NCI-H1436 treated with DMSO at 0.1 percent for 48 hours (cell line): ENCODE measurements around the gene MUC13.
"Not testable (repeated sequence)": the region's sequence is repeated elsewhere in the genome, so short reads cannot be mapped to it uniquely, and the experiment has no call there.

Source experiments
- DNase-seq: peaks from one replicate; lab custom pipeline; 2025; lab: John Stamatoyannopoulos, UW

The MUC13 gene, protein sequence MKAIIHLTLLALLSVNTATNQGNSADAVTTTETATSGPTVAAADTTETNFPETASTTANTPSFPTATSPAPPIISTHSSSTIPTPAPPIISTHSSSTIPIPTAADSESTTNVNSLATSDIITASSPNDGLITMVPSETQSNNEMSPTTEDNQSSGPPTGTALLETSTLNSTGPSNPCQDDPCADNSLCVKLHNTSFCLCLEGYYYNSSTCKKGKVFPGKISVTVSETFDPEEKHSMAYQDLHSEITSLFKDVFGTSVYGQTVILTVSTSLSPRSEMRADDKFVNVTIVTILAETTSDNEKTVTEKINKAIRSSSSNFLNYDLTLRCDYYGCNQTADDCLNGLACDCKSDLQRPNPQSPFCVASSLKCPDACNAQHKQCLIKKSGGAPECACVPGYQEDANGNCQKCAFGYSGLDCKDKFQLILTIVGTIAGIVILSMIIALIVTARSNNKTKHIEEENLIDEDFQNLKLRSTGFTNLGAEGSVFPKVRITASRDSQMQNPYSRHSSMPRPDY

DNA sequence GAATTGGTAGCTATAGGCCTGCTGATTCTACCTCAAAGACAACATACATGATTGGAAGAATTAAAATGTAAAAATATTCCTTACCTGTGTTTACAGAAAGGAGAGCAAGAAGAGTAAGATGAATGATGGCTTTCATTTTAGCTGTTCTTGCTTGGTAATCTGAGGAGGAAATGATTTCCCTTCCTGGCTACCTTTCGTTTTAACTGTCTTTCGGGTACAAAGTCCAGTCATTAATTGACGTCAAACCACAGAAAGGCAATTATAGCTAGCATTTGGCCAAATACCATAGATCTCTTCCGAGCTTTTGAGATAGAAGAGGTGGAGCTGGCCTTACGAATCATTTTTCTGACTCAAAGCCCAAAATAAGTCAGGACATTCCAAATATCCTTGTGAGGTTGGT lies at the start of gene MUC13:
MUC13 (minus strand) TSS at position 175 of the 400 bp plus-strand sequence; CDS start at position 136, 39 bp downstream.
- no peak for DNase-seq

DNA sequence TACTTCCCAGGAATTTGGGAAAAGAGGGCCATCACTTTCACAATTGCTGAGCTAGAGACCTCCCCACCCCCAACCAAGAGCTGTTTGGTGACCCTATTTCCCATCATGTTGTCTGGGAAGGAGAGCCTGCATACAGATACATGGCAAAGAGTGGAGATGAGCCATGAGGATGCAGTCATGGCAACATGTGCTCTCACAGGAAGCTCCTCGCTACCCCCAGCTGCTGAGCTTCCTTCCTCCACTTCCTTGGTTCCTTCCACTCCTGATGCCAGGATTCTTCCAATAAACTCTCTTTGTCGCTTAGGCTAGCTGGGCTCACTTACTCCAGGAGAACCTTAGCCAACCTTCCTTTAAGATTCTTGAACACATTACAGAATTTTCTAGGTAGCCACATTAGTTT lies 48.3 kb upstream of the MUC13 start:
- DNase-seq: no peak

DNA sequence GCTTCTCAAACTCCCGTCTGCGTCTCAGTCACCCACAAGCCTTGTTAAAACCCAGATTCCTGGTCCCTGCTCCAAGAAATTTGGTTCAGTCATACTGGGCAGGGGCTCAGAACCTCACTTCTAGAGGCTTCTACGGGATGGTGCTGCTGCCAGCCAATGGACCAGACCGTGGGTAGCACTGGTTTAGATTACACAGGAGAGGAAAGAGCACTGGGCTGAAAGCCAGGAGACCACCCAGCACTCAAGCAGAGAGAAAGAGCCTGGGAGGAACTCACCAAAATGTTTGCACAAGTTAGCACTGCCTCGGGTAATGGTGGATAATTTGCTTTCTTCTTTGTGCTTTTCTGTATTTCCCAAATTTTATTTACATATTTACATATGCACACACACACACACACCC lies 46.9 kb upstream of the MUC13 start:
- no peak for DNase-seq

- DNase-seq: no peak
These were observed 44.1 kb upstream of the MUC13 start for GRCh38 chr3:124978627-124979026.

DNA sequence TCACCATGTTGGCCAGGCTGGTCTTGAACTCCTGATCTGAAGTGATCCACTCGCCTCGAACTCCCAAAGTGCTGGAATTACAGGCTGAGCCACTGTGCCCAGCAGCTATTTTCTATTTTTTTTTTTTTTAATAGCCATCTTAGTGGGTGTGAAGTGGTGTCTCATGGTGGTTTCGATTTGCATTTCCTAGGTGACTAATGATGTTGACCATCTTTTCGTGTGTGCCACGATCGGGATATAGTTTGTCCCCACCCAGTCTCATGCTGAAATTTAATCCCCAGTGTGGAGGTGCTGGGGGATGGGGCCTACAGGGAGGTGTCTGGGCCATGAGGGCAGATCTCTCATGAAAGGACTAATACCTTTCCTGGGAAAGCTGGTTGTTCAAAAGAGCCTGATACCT lies 41.8 kb upstream of the MUC13 start:
- DNase-seq: no peak

- no peak for DNase-seq
These were observed 40.1 kb upstream of the MUC13 start for GRCh38 chr3:124974691-124975090.

DNA sequence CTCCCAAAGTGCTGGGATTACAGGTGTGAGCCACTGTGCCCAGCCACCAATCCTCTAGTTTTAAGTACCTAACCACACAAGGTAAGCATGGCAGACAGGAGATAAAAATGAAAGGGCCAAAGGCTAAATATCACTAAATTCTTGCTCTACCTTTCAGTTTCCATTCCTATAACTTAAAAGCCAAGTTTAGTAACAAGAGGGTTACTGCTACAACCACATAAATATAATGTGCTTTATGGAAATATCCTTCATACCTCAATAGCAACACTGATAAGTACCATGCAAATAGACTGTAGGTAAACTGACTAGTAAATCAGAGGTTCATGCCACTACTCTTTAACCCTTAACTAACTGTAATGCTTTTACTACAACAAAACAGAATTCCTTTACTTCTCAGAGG lies 38.7 kb upstream of the MUC13 start:
- no peak for DNase-seq

- no peak for DNase-seq
These were observed 37.9 kb upstream of the MUC13 start for GRCh38 chr3:124972457-124972856.

DNA sequence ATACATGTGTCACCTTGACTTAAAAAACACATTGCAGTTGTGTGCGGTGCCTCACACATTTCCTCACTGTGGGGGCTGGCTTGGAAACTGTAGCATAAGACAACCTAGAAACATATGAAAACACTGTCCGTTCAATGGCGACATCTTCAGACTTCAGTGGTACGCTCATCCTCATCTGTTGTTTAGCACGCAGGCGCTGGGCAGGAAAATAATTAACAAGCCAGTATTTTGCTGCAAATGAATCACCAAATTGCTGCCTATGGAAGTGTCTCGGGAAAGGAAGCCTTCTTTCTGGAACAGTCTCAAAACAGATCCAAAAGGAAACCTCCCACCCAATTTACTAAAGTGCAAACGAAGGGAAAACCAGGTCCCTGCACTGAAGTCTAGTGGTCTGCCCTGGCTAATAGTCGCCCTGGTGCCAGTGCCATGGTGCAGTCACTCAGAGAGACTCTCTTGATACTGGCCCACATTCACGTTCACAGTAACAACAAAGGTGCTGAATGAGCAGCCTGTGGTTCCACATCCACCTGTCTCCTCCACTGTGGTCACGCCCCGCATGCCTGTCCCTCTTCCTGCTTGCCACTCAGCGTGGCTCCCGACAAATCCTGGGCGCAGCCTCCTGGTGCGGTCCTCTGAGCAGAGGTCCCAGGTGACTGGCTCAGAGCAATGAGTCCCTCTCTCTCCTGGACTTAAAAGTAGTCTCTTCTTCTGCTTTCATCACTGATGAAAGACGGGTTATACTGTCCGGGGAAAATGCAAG lies 35.6 kb upstream of the MUC13 start:
- DNase-seq: no peak

DNA sequence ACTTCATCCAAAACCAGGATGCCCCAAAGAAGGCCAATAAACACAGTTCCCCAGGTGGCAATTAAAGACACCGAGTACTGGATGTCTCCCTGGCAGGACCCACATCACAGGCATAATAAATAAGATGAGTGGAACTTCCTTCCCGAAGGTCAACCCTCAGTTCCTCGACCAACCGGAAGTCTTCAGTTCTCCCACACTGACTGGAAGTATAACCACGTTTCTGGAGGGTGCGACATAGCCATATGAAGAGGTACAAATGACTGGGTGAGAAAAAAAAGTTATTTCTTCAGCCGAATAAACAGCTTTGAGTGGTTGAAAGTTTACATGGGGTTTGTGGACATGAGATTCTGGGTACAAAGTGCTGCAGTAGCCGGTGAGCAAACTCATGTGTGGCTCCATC lies 34.6 kb upstream of the MUC13 start:
- no peak for DNase-seq

GRCh38 chr3:124967964-124968363 lies 33.4 kb upstream of the MUC13 start:
- no peak for DNase-seq

- no peak for DNase-seq
These were observed 32.2 kb upstream of the MUC13 start for GRCh38 chr3:124966521-124967445.

GRCh38 chr3:124965413-124965812 lies 30.9 kb upstream of the MUC13 start:
- no peak for DNase-seq

DNA sequence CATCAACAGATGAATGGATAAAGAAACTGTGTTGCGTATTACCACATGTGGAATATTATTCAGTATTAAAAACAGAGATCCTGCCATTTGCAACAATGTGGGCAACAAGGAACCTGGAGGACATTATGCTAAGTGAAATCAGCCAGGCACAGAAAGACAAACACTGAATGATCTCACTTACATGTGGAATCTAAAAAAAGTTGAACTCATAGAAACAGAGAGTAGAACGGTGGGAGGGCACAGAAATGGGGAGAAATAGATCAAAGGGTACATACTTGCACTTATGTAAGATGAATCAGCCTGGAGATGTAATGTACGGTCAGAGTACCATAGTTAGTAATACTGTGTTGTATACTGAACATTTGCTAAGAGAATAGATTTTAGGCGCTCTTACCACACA lies 29.8 kb upstream of the MUC13 start:
- no peak for DNase-seq

DNA sequence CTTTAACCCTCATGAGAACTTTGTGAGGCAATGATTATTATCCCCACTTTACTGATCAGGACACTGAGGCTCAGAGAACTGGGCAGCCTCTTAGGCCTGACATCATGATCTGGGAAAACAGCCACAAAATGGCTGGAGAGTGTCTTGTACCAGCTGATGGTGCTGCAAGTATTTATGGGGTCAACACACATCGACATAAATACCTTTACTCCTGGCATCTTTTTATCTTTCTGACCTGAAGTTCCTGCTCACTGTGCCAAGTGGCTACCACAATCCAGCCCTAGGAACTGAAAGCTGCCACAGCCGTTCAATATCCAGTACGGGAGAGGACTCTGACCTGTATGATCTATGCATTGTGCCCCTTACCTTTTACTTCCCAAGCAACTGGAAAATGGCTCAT lies 29.2 kb upstream of the MUC13 start:
- no peak for DNase-seq

GRCh38 chr3:124962403-124962940 lies 27.9 kb upstream of the MUC13 start:
- DNase-seq: no peak

- no peak for DNase-seq
These were observed 26.1 kb upstream of the MUC13 start for GRCh38 chr3:124960698-124961097.

DNA sequence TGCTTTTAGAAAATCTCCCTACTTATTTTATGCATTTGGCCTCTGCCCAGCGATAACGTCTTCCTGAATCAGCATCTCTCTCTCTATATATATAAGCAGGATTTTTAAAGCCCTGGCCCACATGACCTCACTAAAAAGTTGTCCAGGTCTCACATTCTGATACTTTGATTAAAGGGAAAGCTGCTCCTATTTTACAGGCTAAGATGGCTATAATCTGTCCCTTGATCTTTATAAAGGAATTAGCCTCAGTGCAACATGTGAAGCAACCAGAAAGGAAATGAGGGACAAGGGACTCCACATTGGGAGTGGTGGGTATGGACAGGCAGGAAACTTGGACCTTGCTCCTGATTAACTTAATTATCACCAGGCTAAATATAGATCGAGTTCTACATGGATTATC lies 25.6 kb upstream of the MUC13 start:
- no peak for DNase-seq

DNA sequence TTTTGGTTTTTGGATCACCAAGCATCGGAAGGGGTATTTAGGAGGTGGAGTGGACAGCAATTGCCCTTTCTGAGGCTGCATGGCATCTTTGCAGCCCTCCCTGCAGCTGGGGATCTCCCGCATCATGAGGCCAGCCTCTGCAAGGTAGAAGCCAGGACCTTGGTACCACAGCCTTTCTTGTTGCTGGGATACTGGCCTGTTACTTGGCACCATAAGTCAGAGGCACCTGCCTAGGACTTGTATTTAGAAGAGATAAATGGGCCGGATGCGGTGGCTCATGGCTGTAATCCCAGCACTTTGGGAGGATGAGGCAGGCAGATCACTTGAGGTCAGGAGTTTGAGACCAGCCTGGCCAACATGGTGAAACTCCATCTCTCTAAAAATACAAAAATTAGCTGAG lies 23.4 kb upstream of the MUC13 start:
- not testable (repeated sequence) for DNase-seq

DNA sequence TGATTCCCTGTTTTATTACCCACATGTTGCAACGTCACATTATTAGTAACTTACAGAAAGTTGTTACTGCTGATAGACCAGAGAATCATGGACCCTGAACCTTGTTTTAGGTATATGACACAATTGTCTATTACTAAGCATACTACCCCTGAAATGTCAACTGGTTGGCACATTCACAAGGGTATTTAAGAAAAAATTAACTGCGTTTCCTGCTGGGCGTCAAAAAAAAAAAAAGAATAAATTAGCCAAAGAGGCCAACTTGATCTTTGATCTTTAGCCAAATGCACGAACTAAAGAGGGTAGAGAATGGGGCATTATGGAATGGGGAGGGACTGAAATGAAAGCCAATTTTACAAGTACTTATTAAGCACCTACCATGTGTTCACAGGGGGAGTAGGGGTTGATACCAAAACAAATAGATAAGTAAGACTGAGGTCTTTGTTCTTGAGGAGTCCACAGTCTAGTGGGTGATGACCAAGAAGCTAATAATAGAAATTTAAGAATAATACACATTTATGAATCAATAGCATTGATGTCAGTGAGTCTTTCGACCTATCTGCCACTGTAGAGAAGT lies 17.8 kb upstream of the MUC13 start:
- DNase-seq: no peak

DNA sequence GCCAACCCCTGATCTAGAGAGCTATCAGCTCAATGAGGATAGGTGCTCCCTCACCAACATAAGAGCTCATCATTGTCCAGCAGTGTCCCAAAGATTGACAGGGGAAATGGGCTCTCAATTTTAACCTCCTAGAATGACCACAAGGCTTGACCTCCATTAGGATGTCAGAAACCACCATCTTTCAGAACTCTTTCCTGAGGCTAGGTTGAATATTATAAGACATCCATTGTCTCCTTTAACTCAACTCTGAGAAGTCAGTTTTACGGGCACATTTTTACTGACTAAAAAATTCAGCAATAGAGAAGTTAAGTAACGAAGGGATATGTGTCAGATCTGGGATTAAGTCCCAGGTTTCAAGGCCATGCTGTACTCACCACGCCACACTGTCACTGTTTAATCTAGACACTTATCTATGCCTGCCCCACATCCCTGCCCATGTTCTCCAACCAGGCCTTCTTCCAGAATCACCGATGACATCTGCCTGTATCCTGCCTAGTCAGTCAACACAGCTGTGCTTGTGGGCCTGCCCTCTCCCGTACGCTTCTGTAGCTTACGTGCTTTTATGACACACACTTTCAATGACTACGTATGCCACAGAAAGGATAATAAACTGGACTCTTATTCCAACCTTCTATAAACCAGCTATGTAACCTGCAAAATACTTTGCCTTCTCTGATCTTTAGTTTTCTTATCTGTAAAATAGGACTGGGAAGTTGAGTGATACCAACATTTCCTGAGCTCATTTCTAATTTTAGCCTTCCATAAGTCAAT lies 17.1 kb upstream of the MUC13 start:
- no peak for DNase-seq
